ACC112 (cell line): ENCODE measurements around the gene LIPH.
A peak's percentile ranks its signal among the peaks of the same experiment; 100 is the strongest.

Experiments
- H2AFZ ChIP-seq: fragments of 200-600 bp; sonication (generic); one replicate; pipeline ENCODE4 v1.6.0; 2017; ENCODE audit warnings: antibody characterized with exemption, low read length; ENCODE audit not compliant: unreplicated experiment
- H3K27ac ChIP-seq: fragments of 200-600 bp; sonication (generic); 2 replicates; pipeline ENCODE4 v1.5.1; 2014; ENCODE audit warnings: low read depth, mild to moderate bottlenecking, antibody characterized with exemption, low read length, moderate library complexity
- H3K27me3 ChIP-seq: fragments of 200-600 bp; sonication (generic); 2 replicates; pipeline ENCODE4 v1.6.1; 2014; ENCODE audit warnings: mild to moderate bottlenecking, antibody characterized with exemption, low read length, moderate library complexity, mixed read lengths; ENCODE audit not compliant: insufficient read depth
- H3K36me3 ChIP-seq: fragments of 200-600 bp; sonication (generic); 2 replicates; pipeline ENCODE4 v1.6.1; 2016; ENCODE audit warnings: mild to moderate bottlenecking, antibody characterized with exemption, low read length, moderate library complexity, mixed read lengths; ENCODE audit not compliant: insufficient read depth
- H3K4me1 ChIP-seq: fragments of 200-600 bp; sonication (generic); one replicate; pipeline ENCODE4 v1.6.1; 2016; ENCODE audit warnings: low read length, mixed read lengths; ENCODE audit not compliant: insufficient read depth, unreplicated experiment, control insufficient read depth
- H3K4me3 ChIP-seq: fragments of 200-600 bp; sonication (generic); 2 replicates; pipeline ENCODE4 v1.5.1; 2014; ENCODE audit warnings: mild to moderate bottlenecking, low read depth, low read length
- H3K79me2 ChIP-seq: fragments of 200-600 bp; sonication (generic); one replicate; pipeline ENCODE4 v1.6.0; 2016; ENCODE audit warnings: low read length; ENCODE audit not compliant: control insufficient read depth, unreplicated experiment, insufficient read depth

The LIPH gene

GRCh38 chr3:185519021-185519420 is 33.4 kb downstream of the LIPH start:
- H3K4me3 ChIP-seq = no peak overlapping the region
- H3K36me3 ChIP-seq = no peaks in the 10 kb centered on the region
- H3K27me3 ChIP-seq = peaks cover 36% of the 10 kb centered on the region
- no peaks in the 10 kb centered on the region for H3K4me1 ChIP-seq
- H3K79me2 ChIP-seq = no peaks in the 10 kb centered on the region
- H2AFZ ChIP-seq = no peak overlapping the region
- no peak overlapping the region for H3K27ac ChIP-seq

- Histone ChIP-seq H3K36me3 (no peaks in the 10 kb centered on the region), H3K27me3 (peaks cover 37% of the 10 kb centered on the region), H3K27ac (no peak overlapping the region), H3K4me1 (no peaks in the 10 kb centered on the region), H2AFZ (no peak overlapping the region), H3K4me3 (no peak overlapping the region), H3K79me2 (no peaks in the 10 kb centered on the region)
These were observed 34.8 kb downstream of the LIPH start for GRCh38 chr3:185517387-185518130.

GRCh38 chr3:185511711-185512110 is 40.7 kb downstream of the LIPH start:
- H3K79me2 ChIP-seq = no peaks in the 10 kb centered on the region

GRCh38 chr3:185508335-185508991 is 43.9 kb downstream of the LIPH start:
- H3K36me3 ChIP-seq = no peaks in the 10 kb centered on the region
- H3K4me1 ChIP-seq = no peaks in the 10 kb centered on the region
- H3K27ac ChIP-seq = no peak overlapping the region
- H3K4me3 ChIP-seq = no peak overlapping the region
- no peaks in the 10 kb centered on the region for H3K79me2 ChIP-seq
- no peaks in the 10 kb centered on the region for H3K27me3 ChIP-seq
- no peak overlapping the region for H2AFZ ChIP-seq

More at GRCh38 chr3:185511711-185512110, 40.7 kb downstream of the LIPH start:
- H3K4me3 ChIP-seq = no peak overlapping the region
- no peaks in the 10 kb centered on the region for H3K36me3 ChIP-seq
- no peaks in the 10 kb centered on the region for H3K4me1 ChIP-seq
- H3K27ac ChIP-seq = no peak overlapping the region
- no peak overlapping the region for H2AFZ ChIP-seq
- H3K27me3 ChIP-seq = peaks cover 17% of the 10 kb centered on the region

- Histone ChIP-seq H3K36me3 (no peaks in the 10 kb centered on the region), H3K79me2 (no peaks in the 10 kb centered on the region), H2AFZ (no peak overlapping the region), H3K27ac (no peak overlapping the region), H3K4me1 (no peaks in the 10 kb centered on the region), H3K27me3 (0 out of 2 replicates have a peak, but pooled peaks cover under 1% of the 10 kb centered on the region), H3K4me3 (no peak overlapping the region)
These were observed 44.5 kb downstream of the LIPH start for GRCh38 chr3:185507883-185508282.

- no peak overlapping the region for H2AFZ ChIP-seq
- no peak overlapping the region for H3K4me3 ChIP-seq
- no peaks in the 10 kb centered on the region for H3K79me2 ChIP-seq
- no peak overlapping the region for H3K27ac ChIP-seq
- H3K4me1 ChIP-seq = no peaks in the 10 kb centered on the region
- H3K36me3 ChIP-seq = no peaks in the 10 kb centered on the region
- H3K27me3 ChIP-seq = peaks cover 4% of the 10 kb centered on the region; the same call in 1 of the 2 replicates
These were observed 47.8 kb downstream of the LIPH start for GRCh38 chr3:185504636-185505035.

GRCh38 chr3:185503521-185503920 is 48.9 kb downstream of the LIPH start:
- no peak overlapping the region for H3K27ac ChIP-seq
- H3K36me3 ChIP-seq = no peaks in the 10 kb centered on the region
- no peak overlapping the region for H3K4me3 ChIP-seq
- no peak overlapping the region for H2AFZ ChIP-seq
- peaks cover 4% of the 10 kb centered on the region; the same call in 1 of the 2 replicates for H3K27me3 ChIP-seq
- no peaks in the 10 kb centered on the region for H3K79me2 ChIP-seq
- H3K4me1 ChIP-seq = no peaks in the 10 kb centered on the region

GRCh38 chr3:185502987-185503386 is 49.4 kb downstream of the LIPH start:
- no peaks in the 10 kb centered on the region for H3K79me2 ChIP-seq
- H3K27me3 ChIP-seq = peaks cover 4% of the 10 kb centered on the region; the same call in 1 of the 2 replicates
- H3K36me3 ChIP-seq = no peaks in the 10 kb centered on the region
- no peak overlapping the region for H3K27ac ChIP-seq
- H2AFZ ChIP-seq = no peak overlapping the region
- no peak overlapping the region for H3K4me3 ChIP-seq
- no peaks in the 10 kb centered on the region for H3K4me1 ChIP-seq

GRCh38 chr3:185498503-185499396 is 53.6 kb downstream of the LIPH start, which contains the start of gene TMEM41A:
TSS of gene TMEM41A (minus strand) at chr3:185499035. CDS start at chr3:185498961, 74 bp downstream.
- peaks cover 15% of the 10 kb centered on the region; the same call in 1 of the 2 replicates for H3K36me3 ChIP-seq
- H2AFZ ChIP-seq = peak within 1 kb of the TSS; percentile 94
- peaks cover 7% of the 10 kb centered on the region for H3K4me1 ChIP-seq
- H3K79me2 ChIP-seq = peaks cover 19% of the 10 kb centered on the region
- peak within 1 kb of the TSS; percentile 18 for H3K27ac ChIP-seq
- peak within 1 kb of the TSS; percentile 79 for H3K4me3 ChIP-seq
- peaks cover 4% of the 10 kb centered on the region; the same call in 1 of the 2 replicates for H3K27me3 ChIP-seq

GRCh38 chr3:185490241-185490640 is 62.1 kb downstream of the LIPH start:
- no peak overlapping the region for H2AFZ ChIP-seq
- H3K36me3 ChIP-seq = peaks cover 32% of the 10 kb centered on the region
- no peak overlapping the region for H3K4me3 ChIP-seq
- H3K79me2 ChIP-seq = no peaks in the 10 kb centered on the region
- H3K27ac ChIP-seq = no peak overlapping the region
- no peaks in the 10 kb centered on the region for H3K4me1 ChIP-seq
- no peaks in the 10 kb centered on the region for H3K27me3 ChIP-seq
